ENCODE results near the gene TTLL1.

TTLL1 gene

GRCh38 chr22:42990131-42990838, 98.9 kb downstream of the TTLL1 start:
- DNase-seq, result no peak

Data from NCI-H1694 (cell line).